ENCODE measurements around the gene CAP2.

The CAP2 gene

DNA sequence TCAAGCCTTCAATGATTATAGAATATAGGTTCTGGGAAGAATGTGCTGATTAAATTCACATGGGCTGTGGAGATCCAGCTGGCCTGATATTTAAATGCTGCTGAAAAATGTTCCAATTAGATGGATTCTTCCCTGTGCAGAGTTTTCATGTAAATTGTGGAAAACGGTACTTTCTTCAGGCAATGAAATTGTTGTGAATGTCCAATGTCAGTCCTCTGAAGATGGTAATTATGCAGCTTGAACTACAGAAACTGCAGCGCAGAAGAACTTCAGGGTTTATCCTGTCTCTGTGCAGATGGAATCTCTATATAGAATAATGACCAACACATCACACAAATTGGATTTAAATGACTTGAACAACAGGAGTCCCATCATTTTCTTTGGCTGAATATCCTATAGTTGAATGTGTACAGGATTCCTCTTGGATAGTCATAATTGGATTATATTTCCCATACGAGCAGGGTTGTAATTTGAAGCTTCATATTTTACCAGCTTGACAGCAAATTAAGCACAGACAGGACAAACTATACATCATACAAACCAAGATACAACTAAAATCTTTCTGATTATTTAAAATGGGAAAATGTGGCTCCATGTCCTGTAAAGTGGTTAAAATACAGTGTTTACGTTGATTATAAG is 82.3 kb downstream of the CAP2 start:
- no peak for DNase-seq (ENCODE audit: low spot score)

DNA sequence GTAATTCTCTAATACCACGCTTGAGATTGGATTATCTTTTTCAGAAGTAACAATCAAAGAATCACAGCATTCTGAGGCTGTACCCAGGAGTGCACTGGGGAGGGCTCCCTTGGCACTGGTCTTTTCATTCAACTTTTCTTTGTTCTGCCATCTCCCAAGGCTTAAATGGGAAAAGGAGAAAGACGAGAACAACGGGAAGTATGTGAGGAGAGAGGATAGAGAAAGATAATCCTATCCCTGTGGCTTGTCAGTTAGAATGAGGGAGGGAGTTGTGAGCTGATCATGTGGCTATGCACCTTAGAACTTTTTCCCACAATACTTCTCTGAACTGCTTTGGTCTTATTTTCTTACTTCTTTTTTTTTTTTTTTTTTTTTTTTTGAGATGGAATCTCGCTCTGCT is 83.1 kb downstream of the CAP2 start:
- no peak for DNase-seq (ENCODE audit: low spot score)

DNA sequence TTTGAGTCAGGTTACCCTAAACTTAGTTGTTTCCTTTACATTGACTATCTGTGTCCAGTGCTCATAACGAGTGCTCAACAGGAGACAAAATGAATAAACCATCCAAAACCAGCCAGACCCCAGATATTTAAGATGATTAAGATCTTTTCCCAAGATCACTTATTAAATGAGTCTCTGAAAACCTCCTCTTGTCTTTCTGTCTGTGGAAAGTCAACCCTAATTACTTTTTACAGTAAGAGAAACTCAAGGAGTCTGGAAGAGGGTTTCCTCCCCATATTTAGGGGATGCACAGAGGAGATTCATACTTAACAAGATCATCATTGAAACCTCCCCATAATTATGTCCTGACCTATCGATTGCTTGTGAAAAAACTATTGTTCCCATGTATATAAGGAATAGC is 84.0 kb downstream of the CAP2 start:
- DNase-seq (ENCODE audit: low spot score) = no peak

DNA sequence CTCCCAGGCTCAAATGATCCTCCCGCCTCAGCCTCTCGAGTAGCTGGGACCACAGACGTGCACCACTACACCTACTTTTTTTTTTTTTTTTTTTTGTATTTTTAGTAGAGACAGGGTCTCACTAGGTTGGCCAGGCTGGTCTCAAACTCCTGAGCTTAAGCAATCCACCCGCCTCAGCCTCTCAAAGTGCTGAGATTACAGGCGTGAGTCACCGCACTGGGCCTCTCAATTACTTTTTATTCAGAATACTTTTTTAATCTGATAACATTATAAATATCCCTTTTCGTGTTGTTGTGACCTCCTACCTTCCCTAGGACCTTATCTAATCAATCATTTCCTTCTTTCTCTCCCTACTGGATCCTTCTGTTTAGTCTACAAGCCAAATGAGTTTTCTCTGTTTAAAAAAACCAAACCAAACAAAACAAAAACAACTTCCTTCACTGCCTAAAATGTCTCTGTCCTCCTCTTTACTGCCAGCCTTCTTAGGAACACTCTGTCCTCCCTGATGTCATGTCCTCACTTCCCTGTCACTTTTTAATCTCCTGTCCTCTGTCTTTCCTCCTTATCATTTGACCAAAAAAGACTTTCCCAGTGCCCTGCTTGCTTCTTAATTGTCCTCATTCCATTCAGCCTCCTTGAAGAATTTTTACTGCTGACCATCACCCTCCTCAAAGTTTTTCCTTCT is 85.0 kb downstream of the CAP2 start:
- no peak for DNase-seq (ENCODE audit: low spot score)

DNA sequence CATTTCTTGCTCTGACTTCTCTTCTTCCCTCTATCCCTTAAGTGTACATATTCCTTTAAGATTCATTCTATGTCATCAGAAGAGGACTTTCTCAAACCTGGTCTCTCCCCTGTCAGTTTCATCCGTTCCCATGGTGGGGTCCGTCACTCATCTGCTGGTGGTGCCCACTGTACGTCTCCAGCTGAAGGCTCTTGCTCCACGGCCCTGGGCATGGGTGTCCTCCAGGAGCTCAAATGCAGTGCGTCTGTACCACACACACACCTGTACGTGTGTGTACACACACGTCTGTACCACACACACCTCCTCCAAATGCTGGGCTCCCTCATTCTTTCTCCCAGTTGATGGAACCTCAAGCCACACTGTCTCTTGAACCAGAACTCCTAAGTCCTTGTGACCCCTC is 85.6 kb downstream of the CAP2 start:
- DNase-seq (ENCODE audit: low spot score) = no peak

DNA sequence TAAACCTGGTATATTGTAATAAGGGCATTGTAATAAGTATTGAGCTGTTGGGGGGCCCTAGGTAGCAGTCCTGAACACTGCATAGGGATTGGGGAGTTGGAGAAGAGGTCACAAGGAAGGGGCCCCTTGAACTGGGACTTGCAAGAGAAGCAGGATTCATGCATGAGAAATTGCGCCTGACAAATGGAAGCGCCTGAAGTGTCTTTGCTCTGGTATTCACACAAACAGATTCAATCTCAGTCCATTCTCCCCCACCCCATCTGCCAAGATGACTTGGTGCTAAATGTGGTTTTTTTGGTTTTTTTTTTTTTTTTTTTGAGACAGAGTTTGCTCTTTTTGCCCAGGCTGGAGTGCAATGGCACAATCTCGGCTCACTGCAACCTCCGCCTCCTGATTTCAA is 87.1 kb downstream of the CAP2 start:
- DNase-seq (ENCODE audit: low spot score) = no peak

DNA sequence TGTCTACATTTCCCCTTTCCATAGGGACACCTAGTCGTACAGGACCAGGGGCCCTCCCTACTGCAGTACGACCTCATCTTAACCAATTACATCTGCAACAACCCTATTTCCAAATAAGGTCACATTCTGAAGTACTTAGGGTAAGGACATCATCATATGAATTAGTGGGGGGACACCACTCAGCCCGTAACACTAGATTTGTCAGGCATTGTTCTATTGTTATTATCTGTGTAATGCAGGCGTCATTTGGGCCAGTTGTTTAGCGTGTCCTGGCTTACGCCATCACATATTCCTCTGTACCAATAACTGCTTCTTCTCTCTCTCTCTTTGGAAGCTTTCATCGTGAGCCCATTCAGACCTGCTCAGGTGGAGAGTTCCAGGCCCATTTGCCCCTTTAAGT is 89.3 kb downstream of the CAP2 start:
- no peak for DNase-seq (ENCODE audit: low spot score)

DNA sequence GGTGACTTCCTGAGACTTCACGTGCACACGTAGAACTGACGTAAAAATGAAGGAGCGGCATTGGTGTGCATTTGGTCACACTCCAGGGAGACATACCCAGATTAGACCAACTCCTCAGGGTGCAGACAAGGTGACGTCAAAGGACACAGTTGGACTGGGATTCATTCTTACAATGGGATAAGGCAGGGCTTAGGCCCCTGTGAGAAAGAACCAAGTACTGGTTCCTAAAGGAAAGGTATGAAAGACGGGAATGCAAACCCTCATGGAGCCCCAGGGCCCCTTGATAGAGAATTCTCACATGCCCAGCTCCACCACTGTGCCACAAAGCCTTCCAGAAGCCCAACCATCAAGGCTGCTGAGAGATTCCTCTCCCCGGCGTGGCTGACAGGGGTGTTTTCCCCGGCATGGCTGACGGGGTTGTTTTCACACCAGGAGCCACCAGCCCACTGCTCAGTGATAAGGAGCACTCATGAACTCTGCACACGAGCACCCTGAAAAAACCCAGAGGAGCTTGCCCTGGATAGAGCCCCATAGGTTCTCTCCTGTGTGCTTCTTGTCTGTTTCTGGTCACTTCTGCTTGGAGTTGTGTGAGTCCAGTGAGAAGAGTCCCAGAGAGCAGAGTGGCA is 90.1 kb downstream of the CAP2 start:
- DNase-seq (ENCODE audit: low spot score) = no peak

DNA sequence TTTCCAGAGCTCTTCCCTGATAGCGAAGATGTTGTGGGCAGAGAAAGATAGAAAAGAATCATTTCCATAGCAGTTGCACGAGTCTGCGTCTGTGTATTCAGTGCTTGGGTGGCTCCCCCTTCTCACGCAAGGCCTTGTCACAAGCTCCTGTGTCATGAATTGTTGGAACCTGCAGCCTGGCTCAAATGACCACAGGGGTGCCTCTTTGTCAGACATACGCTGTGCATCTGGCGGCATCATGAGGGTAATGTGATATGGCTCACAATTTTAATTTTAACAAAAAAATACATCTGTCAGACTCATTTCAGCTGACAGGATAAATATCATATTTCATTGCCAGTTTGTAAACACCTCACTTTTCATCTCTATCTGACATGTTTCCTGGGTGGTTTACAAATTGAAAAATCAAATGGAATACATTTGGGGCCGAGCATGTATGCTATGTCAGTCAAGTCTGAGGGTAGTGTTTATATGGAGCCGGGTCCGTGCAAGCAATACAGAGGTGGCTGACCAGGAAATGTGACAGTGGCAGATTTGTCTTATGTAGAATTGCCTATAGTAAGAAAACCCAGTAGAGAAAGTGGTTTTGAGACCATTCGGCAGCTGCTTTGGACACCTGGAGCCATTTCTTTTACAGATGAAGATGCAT is 90.9 kb downstream of the CAP2 start:
- no peak for DNase-seq (ENCODE audit: low spot score)

DNA sequence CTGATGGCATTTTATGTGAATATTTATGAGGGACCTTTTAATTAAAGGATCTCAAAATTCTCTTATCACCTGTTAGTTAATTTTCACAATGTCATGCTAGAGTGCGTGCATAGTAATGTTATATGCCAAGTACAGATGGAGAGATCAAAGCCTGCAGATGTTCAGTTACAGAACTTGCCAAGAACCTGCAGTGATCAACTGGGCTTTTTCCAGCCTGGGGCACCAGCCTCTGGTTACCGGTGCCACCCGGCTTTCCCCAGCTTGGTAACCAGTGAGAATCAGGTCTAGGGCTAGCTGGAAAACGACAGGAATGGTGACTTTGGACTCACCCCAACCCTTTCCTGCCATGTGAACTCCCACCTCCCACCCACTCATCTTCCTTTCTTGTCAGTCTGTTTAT is 91.8 kb downstream of the CAP2 start:
- no peak for DNase-seq (ENCODE audit: low spot score)

DNA sequence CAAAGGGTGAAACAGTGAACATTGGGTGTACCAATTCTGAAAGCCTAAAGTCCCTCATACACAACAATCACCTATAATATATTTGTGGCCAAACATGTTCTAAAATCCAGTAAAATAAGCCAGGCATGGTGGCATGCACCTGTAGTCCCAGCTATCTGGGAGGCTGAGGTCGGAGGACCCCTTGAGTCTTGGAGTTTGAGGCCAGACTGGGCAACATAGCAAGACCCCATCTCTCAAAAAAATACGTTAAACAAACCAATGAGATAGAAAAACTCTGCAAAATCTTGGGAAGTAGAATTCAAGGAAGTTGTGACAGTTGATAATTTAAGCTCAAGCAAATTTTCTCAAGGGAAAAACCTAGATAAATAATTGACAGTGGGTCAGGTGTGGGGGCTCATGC is 92.6 kb downstream of the CAP2 start:
- DNase-seq (ENCODE audit: low spot score) = no peak

DNA sequence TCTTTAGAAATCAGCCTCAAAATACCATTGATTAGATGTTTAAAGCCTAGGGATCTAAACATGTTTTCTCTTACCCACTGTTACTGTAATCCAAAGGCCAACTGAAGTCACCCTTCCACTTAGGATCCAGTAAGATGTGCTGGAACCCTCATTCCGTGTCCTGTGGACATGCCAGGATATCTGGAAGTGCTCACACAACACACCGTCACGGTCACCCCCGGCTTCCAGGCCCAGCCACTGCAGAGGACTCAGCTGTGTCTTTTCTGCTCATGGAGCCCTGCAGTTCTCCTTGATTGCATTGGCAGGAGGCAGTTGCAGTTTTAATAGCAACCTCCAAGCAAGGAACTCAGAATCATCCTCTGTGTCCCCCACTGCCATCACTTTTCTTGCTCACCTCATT is 93.3 kb downstream of the CAP2 start:
- no peak for DNase-seq (ENCODE audit: low spot score)

DNA sequence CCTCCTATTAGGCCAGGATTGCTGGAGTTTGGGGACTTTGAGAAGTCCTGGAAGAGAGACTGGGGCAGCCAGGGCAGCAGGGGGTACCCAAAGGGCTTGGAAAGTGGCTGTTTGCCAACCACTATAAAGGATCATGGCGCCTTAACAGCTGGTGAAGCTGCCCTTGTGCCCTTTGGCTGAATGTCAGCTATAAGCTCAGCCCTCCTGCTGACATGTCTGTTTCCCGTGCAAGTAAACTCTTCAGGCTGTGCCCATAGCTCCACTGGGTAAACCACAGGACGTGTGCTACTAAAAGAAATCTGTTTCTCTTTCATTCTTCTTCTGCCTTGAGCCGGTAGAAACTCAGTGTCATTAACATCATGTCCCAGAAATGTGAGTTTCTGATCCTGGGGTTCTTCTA is 97.3 kb downstream of the CAP2 start:
- no peak for DNase-seq (ENCODE audit: low spot score)

DNA sequence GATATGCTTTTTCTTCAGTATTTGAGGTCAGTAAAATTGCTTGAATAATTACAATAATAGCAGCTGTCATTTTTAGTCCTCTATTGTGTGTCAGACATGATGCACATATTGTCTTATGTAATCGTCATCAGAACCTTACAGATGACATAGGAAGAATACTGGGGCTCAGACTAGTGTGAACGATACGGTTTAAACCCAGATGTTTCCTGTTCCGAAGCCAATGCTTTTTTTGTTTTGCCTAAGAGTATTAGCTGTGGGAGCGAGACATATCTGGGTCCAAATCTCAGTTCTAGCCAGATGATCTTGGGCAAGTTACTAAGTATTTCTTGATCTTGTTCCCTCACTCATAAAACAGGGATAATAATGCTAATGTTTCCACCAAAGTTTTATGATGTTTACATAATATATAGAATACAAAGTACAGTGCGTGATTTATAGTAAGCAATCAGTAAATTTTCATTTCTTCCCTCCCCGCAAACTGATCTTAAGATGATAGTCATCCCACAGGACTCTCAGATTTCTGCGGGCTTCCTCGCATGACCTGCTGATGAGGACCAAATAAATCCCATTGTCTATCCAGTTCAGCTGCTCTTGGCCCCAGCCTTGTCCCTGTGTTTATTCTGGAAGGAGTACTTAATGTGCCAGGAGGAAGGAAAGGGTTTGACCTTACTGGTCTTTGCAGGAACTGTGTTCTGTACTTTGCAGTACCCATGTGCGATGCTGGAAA is 98.2 kb downstream of the CAP2 start:
- DNase-seq (ENCODE audit: low spot score) = no peak

DNA sequence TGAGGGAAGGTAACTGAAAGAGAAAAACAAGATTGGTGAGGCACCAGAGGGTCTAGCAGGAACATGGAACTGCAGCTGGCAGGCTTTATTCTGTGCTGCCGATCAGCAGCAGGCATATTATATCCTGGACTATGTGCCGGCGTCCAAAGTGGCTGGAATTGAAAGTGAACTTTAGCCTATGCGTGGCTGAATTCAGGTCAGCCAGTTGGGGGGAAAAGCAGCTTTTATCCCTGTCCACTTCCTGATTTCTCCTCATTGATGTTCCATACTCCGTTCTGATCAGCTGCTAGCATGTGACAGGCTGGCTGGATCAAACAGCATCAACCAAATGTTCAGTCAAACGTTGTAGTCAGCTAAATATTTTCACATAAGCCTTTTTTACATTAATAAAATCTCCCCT is 99.0 kb downstream of the CAP2 start:
- no peak for DNase-seq (ENCODE audit: low spot score)

DNA sequence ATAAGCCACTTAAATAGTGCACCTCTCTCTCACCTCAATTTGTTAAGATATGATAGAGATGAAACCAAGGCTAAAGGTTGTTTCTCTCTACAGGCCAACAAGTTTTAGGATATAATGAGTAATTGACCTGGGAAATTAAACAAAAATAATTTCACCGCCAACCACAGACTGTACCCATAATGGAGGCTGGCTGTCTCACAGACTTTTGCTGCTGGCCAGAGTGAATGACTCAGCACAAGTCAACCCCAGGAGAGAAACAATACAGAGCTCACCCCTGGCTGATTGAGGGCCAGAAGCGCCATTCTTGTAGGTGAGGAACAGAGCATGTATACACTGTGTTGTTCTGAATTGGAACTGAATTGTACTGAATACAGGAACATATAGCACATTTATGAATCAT is 99.9 kb downstream of the CAP2 start:
- DNase-seq (ENCODE audit: low spot score) = no peak

DNA sequence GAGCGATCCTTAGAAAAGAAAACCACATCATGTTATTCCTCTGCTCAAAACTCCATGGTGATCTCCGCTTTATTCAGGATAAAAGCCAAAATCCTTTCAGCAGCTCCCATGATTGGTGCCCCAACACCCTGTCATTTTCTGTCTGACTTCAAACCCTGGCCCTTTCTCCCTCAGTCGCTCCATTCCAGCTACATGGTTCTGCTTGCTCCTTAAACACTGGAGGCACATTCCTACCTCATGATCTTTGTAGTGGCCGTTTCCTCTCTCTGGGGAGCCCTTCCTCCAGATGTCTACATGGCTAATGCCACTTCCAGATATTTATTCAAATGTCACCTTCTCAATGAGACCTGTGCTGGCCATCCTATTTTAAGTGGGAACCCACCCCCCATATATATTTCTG is 100.8 kb downstream of the CAP2 start:
- DNase-seq (ENCODE audit: low spot score) = no peak

DNA sequence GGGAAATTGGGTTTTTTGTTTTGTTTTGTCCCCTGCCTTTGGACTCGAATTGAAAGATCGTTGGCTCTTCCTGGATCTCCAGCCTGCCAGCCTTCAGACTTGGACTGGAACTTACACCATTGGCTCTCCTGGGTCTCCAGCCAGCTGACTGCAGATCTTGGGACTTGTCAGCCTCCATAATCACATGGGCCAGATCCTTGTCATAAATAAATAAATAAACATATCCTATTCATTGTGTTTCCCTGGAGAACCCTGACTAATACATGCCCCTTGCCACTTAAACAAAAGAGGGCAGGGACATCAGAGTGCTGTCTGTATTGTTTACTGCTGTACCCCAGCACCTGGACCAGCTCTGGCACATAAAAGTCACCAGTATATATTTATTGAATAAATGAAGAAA is 101.5 kb downstream of the CAP2 start:
- DNase-seq (ENCODE audit: low spot score) = no peak

DNA sequence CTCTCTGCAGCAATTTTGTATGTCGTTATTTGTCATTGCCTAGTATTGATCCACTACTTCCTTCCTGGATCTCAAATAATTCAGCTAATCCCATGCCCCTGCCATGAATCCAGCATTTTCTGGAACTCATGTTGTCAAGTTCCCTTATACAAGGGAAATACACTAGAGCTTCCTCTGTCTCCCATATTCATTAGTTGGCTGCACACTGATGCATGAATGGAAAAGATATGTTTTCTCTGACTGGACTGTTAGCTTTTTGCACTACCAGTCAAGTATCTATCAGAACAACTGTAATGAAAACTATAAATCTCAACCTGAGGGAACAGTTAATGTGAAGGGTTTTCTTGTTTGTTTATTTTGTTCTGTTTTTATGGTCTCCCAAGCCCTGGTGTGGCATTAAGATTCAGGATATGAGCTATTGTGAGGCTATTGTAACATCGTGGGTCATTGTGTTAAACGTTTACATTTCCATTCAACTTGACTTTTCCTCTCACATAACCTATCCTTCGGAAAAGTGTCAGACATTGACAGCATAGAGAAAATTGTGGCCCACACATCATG is 104.2 kb downstream of the CAP2 start:
- DNase-seq (ENCODE audit: low spot score) = no peak

DNA sequence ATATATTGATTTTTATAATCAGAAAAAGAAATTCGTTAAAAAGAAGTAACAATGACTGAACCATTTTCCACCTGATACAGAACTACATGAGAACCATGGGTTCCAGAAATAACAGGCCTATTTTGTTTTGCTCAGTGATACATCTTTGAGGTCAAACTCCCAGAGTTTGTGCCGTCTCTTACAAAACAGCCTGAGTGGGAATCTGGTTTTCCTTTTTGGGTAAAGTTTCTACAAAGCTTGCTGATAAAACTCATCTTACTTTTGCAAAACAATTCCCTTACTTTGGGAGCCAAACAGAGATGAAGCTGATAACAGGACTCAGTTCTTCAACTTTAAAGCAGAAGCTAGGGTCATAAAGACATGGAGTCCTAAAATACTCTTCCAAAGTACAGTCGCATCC is 108.0 kb downstream of the CAP2 start:
- DNase-seq (ENCODE audit: low spot score) = no peak

DNA sequence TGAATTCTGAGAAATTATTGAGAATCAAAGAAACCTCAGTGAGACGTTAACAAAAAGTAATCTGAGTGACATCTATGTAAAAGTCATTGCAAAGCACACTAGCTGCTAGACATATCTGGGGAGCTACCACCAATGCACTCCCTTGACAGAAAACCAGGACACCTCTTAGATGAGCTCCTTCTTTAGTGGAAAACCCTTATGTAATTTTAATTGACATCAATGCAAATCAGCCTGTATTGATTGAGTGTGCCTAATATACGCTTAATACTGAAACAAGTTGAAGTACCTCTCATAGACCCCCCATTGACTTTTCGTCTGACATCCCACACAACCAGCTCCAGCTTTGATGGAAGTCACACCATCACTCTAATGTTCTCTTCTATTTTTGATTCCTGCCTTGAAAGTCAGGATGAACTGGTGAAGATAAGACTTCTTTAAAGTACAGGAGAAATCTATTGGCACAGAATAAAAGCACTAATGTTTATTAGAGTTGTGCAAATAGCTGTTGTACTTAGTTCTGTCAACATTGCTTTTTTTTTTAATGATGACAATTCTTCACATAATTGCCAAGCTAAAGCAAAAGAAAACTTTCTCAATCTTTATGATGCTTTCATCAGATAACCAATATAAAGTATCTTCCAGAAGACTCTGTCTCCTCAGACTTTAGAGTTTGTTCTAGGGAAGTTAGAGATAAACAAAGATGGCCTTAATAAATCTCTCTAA is 108.7 kb downstream of the CAP2 start:
- DNase-seq (ENCODE audit: low spot score) = no peak

DNA sequence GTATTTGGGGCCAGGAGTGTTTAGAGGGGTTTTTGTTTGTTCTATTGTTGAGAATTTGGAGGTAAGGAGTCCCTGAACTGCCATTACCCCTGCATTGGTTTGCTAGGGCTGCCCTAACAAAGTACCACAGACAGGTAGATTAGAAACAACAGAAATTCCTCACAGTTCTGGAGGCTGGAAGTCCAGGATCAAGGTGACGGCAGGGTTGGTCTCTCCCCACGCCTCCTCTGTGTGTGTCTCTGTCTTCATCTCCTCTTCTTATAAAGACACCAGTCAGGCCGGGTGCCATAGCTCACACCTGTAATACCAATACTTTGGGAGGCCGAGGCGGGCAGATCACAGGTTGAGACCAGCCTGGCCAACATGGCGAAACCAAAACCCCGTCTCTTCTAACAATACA is 109.7 kb downstream of the CAP2 start:
- DNase-seq (ENCODE audit: low spot score) = no peak
